Mucosa of stomach (tissue), 1 donor: ENCODE data around the gene OR2T34.
"Not testable (repeated sequence)": the region's sequence is repeated elsewhere in the genome, so short reads cannot be mapped to it uniquely, and the experiment has no call there.

Experiments
- H3K27me3 ChIP-seq: one replicate; pipeline ENCODE4 v1.7.0; 2013; ENCODE audit warnings: mild to moderate bottlenecking, low read length; ENCODE audit not compliant: control insufficient read depth, insufficient read depth
- H3K36me3 ChIP-seq: one replicate; pipeline ENCODE4 v1.7.0; 2013; ENCODE audit warnings: low read length; ENCODE audit not compliant: control insufficient read depth, insufficient read depth
- H3K4me1 ChIP-seq: one replicate; pipeline ENCODE4 v1.7.0; 2013; ENCODE audit warnings: mild to moderate bottlenecking, low read length; ENCODE audit not compliant: control insufficient read depth, insufficient read depth
- H3K4me3 ChIP-seq: one replicate; pipeline ENCODE4 v1.7.0; 2013; ENCODE audit warnings: low read length
- H3K9ac ChIP-seq: one replicate; pipeline ENCODE4 v1.7.0; 2013; ENCODE audit warnings: mild to moderate bottlenecking, low read length, moderate library complexity
- H3K9me3 ChIP-seq: one replicate; pipeline ENCODE4 v1.7.0; 2013; ENCODE audit warnings: mild to moderate bottlenecking, low read length, moderate library complexity; ENCODE audit not compliant: control insufficient read depth
- donor health status: Pancreatic carcinoma.

Gene OR2T34, protein sequence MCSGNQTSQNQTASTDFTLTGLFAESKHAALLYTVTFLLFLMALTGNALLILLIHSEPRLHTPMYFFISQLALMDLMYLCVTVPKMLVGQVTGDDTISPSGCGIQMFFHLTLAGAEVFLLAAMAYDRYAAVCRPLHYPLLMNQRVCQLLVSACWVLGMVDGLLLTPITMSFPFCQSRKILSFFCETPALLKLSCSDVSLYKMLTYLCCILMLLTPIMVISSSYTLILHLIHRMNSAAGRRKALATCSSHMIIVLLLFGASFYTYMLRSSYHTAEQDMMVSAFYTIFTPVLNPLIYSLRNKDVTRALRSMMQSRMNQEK

DNA sequence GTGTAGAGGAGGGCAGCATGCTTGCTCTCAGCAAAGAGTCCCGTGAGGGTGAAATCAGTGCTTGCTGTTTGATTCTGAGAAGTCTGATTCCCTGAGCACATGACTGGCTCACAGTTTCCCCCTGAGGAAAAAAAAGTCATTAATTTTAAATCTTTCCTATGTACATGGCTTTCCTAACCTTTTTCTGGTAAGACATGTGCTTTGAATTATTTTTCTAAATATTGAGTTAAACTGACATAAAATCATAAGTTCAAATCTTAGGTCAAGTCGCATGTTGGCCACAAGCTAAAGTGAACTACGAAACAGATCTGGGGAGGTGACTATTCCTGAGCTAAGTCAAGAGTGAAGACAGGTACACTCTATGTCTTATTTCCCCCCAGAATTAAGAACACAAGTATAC lies at the start of gene OR2T34:
TSS of gene OR2T34 (minus strand) at position 101 of the 400 bp plus-strand sequence. CDS start at position 101, 0 bp downstream.
- H3K36me3 ChIP-seq, H3K4me3 ChIP-seq, H3K27me3 ChIP-seq, H3K9me3 ChIP-seq, H3K4me1 ChIP-seq, H3K9ac ChIP-seq: not testable (repeated sequence)

DNA sequence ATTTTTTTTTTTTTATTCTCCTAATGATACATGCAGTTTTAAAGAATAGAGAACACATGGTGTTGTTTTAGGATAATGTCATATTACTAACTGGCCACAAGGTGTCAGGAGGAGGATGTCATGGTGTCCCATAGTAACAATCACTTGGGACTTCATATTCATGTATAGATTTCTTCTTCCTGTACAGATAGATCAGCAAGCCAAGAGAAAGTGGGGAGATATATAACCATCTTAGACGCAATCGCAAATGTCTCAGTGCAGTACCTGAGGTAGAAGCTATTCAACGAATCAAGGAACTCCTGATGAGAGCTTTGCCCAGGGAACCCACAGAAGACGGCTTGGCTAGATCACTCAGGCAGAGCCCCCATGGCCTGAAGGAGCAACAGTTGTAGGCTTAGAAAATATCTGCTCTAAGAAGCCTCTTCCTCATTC lies 48.0 kb upstream of the OR2T34 start:
- H3K9ac ChIP-seq = no peak overlapping the region
- H3K4me1 ChIP-seq = no peaks in the 10 kb centered on the region
- no peaks in the 10 kb centered on the region for H3K27me3 ChIP-seq
- no peaks in the 10 kb centered on the region for H3K36me3 ChIP-seq
- H3K4me3 ChIP-seq = no peak overlapping the region
- H3K9me3 ChIP-seq = no peaks in the 10 kb centered on the region

DNA sequence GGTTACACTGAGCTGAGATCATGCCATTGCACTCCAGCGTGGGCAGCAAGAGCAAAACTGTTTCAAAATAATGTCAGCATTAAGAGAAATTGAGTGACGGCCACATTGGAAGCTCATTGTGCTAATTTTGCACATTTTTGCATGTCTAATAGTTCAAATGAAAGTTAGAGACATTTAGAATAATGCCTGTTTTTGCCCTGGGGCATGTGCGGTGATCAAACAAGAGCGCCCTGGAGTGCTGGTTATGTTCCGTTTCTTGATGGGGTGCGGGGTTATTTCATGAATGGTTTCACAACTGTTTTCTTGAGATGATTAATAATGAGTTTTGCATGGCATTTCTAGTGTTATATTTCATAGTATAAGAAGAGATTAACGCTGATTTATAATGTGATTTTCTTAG lies 47.2 kb upstream of the OR2T34 start:
- Histone ChIP-seq H3K4me3 (no peak overlapping the region), H3K4me1 (no peaks in the 10 kb centered on the region), H3K9ac (no peak overlapping the region), H3K36me3 (no peaks in the 10 kb centered on the region), H3K9me3 (no peaks in the 10 kb centered on the region), H3K27me3 (no peaks in the 10 kb centered on the region)

DNA sequence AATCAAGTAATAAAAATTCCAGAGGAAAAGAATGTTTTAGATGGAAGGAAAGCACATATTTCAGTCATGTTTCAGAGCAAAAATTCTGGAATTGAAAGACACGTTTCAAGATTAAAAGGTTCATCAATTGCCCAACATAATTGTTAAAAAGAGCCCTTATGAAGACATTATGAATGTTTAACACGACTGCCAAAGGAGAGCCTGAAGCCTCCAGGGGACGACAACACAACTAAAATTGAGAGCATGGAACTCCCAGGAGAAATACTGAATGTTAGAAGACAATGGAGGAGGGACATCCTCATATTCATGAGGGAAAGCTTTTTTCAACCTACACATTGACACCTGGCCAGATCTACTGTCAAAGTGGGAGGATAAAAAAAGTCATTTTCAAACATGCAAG lies 44.3 kb upstream of the OR2T34 start:
- H3K9me3 ChIP-seq = no peaks in the 10 kb centered on the region
- no peak overlapping the region for H3K9ac ChIP-seq
- no peak overlapping the region for H3K4me3 ChIP-seq
- no peaks in the 10 kb centered on the region for H3K36me3 ChIP-seq
- no peaks in the 10 kb centered on the region for H3K4me1 ChIP-seq
- H3K27me3 ChIP-seq = no peaks in the 10 kb centered on the region

DNA sequence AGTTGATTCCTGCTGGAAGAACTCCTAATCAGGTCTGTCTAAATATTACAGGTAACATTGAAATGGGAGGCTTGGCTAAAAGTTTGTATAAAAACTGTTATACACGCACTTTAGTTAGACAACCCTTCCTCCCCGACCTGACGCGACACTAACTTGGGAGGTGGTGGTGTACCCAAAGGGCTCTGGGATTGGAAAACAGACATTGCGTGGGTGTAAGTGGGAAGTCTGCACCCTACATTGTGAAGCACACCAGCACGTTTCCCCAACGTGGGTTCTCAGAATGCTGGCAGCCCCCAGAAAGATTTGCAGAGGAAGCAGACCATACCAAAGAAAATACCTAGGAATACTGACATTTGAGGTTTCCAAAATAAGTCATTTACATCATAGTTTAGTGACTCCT lies 43.6 kb upstream of the OR2T34 start:
- no peaks in the 10 kb centered on the region for H3K27me3 ChIP-seq
- no peaks in the 10 kb centered on the region for H3K36me3 ChIP-seq
- H3K4me1 ChIP-seq = no peaks in the 10 kb centered on the region
- H3K9ac ChIP-seq = no peak overlapping the region
- H3K9me3 ChIP-seq = no peaks in the 10 kb centered on the region
- H3K4me3 ChIP-seq = no peak overlapping the region

DNA sequence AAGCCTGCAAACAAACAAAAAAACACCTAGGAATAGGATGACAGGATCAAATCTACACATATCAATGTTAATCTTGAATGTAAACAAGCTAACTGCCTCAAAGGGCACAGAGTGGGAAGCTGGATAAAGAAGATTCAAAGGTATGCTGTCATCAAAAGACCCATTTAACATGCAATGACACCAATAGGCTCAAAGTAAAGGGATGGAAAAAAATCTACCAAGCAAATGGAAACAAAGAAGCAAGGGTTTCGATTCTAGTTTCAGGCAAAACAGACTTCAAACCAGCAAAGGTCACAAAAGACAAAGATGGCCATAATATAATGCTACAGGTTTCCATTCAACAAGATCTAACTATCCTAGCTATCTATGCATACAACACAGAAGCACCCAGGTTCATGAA lies 39.2 kb upstream of the OR2T34 start:
- Histone ChIP-seq H3K9me3 (no peaks in the 10 kb centered on the region), H3K36me3 (no peaks in the 10 kb centered on the region), H3K27me3 (no peaks in the 10 kb centered on the region), H3K9ac (no peak overlapping the region), H3K4me1 (no peaks in the 10 kb centered on the region), H3K4me3 (no peak overlapping the region)

DNA sequence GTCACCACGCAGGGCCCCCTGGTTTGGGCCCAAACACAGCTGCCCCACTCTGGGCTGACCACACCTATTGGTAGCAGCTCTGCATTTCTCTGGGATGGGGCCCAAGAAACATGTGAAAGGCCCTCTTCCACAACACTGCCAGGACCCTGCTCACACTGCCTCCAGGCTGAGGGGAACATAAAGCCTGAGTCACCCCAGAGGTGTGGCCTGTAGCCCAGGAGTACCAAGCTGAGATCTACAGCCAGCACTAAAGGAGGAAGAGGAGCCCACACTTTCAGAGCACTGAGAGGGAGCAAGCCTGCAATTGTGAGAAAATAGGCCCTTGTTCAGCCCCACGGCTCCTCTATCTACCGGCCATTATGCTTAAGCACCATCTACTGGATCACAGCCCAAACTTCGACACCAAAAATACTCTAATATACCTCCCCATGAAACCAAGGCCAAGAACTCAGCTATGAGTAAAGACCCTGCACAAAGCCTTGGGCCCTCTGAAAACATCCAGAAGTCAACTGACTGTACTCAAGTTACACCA lies 37.4 kb upstream of the OR2T34 start:
- Histone ChIP-seq H3K9ac (no peak overlapping the region), H3K36me3 (no peaks in the 10 kb centered on the region), H3K27me3 (no peaks in the 10 kb centered on the region), H3K4me3 (no peak overlapping the region), H3K9me3 (no peaks in the 10 kb centered on the region), H3K4me1 (no peaks in the 10 kb centered on the region)

DNA sequence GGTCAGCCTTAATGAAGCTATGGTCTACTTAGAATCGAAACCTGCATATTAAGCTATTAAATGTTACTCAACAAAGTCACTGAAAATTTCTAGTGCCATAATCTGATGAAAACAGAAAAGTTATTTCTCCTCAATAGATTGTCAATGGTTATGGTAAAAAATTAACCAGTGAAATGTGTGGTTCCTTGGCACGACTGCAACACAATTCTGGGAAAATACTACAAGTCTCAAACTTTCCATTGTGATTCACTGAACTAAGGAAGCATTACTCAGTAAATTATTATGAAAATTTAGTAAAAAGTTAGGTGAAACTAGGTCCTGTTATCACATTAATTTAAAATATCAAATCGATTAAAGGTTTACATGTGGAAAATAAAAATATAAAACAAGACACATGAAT lies 35.7 kb upstream of the OR2T34 start:
- Histone ChIP-seq H3K9me3 (no peaks in the 10 kb centered on the region), H3K9ac (no peak overlapping the region), H3K4me3 (no peak overlapping the region), H3K36me3 (no peaks in the 10 kb centered on the region), H3K4me1 (no peaks in the 10 kb centered on the region), H3K27me3 (no peaks in the 10 kb centered on the region)

DNA sequence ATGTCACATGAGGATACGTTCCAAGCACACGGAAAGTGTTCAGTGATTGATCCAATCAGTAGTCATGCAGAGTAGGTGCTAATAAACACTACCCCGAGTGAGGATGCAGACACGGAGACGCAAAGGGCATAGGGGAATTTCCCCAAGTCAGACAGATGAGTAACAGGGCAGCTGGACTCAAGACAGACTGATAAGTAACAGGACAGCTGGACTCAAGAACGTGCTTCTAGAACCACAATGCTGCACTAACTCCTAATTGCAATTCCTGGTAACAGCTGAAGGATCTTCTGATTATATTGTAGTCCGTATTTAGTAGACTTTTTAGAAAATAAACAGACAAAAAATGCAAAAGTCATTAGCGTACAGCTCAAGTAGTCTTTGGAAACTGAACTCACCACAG lies 24.8 kb upstream of the OR2T34 start:
- no peaks in the 10 kb centered on the region for H3K27me3 ChIP-seq
- H3K9ac ChIP-seq = no peak overlapping the region
- H3K4me3 ChIP-seq = no peak overlapping the region
- H3K9me3 ChIP-seq = no peaks in the 10 kb centered on the region
- no peaks in the 10 kb centered on the region for H3K4me1 ChIP-seq
- H3K36me3 ChIP-seq = no peaks in the 10 kb centered on the region

DNA sequence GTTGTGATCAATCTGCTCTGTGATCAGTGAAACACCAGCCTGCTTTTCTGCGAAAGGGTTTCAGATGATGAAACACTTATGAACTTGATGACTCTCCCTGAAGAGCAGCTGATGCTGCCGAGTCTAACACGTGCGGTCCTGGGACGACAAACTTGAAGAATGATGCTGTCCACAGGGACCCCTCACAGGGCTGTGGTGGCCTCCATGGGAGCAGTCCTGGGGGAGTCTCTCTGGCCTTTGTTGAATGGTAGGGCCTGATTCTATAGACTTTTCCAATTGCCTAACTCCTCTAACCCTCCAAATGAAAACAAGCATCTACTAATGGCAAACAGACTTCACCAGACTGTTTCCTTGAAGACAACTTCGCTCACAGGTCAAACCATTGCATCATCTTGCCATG lies 23.0 kb upstream of the OR2T34 start, which contains the start of gene OR2T10:
TSS of gene OR2T10 (minus strand) at position 112 of the 400 bp plus-strand sequence. CDS start 3,932 bp downstream, outside the sequence.
- Histone ChIP-seq H3K4me1 (no peaks in the 10 kb centered on the region), H3K36me3 (no peaks in the 10 kb centered on the region), H3K9me3 (no peaks in the 10 kb centered on the region), H3K27me3 (no peaks in the 10 kb centered on the region), H3K9ac (no peak within 1 kb of the TSS), H3K4me3 (no peak within 1 kb of the TSS)

DNA sequence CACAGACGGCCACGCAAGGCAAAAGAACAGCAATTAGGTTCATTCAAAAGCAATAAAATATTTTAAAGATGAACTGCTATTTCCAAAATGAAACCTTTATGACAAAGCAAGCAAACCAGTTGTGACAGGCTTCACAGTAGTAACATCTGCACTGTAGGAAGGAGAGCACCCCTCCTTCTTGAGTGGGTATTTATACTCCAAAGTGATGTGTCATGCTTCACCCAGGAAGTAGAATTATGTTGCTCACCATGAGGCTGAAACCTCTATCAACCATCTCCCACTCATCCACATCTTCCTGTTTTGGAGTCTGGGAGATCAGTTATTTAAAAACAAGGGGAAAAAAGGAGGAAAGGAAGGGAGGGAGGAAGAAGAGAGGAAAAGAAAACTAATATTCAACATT lies 22.1 kb upstream of the OR2T34 start:
- H3K9ac ChIP-seq = no peak overlapping the region
- H3K4me3 ChIP-seq = no peak overlapping the region
- no peaks in the 10 kb centered on the region for H3K36me3 ChIP-seq
- no peaks in the 10 kb centered on the region for H3K4me1 ChIP-seq
- H3K27me3 ChIP-seq = no peaks in the 10 kb centered on the region
- H3K9me3 ChIP-seq = no peaks in the 10 kb centered on the region

DNA sequence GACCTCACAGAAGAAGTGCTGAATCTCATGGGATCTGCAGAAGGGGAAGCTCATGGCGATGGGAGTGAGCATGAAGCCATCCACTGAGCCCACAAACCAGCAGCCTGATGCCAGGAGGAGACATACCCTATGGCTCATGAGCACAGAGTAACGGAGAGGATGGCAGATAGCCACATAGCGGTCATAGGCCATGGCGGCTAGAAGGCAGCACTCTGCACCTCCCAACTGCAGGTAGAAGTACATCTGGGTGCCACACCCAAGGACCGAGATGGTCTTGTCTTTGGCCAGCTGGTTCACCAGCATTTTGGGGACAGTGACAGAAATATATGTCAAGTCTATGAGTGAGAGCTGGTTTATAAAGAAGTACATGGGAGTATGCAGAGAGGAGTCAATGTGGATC lies 18.7 kb upstream of the OR2T34 start:
- no peaks in the 10 kb centered on the region for H3K9me3 ChIP-seq
- H3K9ac ChIP-seq = no peak overlapping the region
- H3K36me3 ChIP-seq = no peaks in the 10 kb centered on the region
- no peaks in the 10 kb centered on the region for H3K4me1 ChIP-seq
- H3K4me3 ChIP-seq = no peak overlapping the region
- no peaks in the 10 kb centered on the region for H3K27me3 ChIP-seq
